ENCODE data around the gene SMG5.

The SMG5 gene

DNA sequence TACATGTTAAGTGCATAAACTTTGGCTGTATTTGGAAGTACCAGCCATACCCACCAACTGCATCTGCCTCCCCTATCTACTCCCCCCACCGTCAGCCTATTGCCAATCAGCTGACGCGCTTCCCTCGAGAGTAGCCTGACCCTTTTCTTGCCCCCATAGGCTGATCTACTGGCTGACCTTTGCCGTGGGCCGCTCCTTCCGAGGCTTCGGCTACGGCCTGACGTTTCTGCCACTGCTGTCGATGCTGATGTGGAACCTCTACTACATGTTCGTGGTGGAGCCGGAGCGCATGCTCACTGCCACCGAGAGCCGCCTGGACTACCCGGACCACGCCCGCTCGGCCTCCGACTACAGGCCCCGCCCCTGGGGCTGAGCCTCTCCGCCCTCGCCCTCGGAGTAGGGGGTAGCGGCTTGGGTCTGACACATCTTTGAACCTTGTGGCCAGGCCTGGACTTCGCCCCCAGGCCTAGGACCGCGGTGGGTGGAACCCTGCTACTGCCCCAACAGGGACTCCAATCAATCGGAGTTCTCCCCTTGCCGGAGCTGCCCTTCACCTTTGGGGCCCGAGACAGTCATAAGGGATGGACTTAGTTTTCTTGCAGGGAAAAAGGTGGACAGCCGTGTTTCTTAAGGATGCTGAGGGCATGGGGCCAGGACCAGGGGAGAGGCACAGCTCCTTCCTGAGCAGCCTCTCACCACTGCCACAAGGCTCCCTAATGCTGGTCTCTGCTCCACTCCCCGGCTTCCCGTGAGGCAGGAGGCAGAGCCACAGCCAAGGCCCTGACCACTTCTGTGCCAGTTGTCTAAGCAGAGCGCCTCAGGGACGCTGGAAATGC lies 8.8 kb upstream of the SMG5 start:
- H3K27ac Mint-ChIP-seq = peak overlapping the region; percentile 81
- peaks cover 71% of the 10 kb centered on the region for H3K36me3 Mint-ChIP-seq (ENCODE audit: low read depth)
- H3K9me3 Mint-ChIP-seq = no peaks in the 10 kb centered on the region
- intact Hi-C loops (cut with micrococcal nuclease) = no loop called here
- H3K4me1 Mint-ChIP-seq (ENCODE audit: low read depth) = peaks cover 53% of the 10 kb centered on the region
- peaks cover 1% of the 10 kb centered on the region for H3K27me3 Mint-ChIP-seq
- H3K4me3 Mint-ChIP-seq = peak overlapping the region; percentile 74

DNA sequence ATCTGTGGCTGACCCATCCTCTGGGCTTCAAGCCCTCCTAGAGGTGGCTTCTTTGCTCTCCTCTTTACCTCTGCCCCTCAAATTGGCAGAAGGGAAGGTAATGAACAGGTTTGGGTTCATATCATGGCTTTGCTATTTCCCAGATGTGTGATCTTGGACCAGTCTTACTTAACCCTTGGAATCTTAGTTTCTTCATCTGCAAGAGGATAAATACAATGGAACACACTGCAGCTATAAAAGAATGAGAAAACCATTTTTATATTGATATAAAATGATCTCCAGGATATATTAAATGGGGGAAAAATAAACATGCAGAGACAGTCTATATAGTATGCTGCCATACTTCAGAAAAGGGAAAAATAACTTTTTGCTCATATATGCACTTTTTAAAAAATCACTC lies 7.2 kb upstream of the SMG5 start:
- H3K9me3 Mint-ChIP-seq = no peaks in the 10 kb centered on the region
- H3K27ac Mint-ChIP-seq = no peak overlapping the region
- H3K4me3 Mint-ChIP-seq = no peak overlapping the region
- H3K36me3 Mint-ChIP-seq (ENCODE audit: low read depth) = peaks cover 80% of the 10 kb centered on the region
- intact Hi-C loops (cut with micrococcal nuclease) = loop anchor here (10.0 kb wide), 1 partner anchor 45 kb away; the partner anchor contains the start of genes CCT3 and TSACC
- H3K4me1 Mint-ChIP-seq (ENCODE audit: low read depth) = peaks cover 62% of the 10 kb centered on the region
- H3K27me3 Mint-ChIP-seq = peaks cover under 1% of the 10 kb centered on the region

DNA sequence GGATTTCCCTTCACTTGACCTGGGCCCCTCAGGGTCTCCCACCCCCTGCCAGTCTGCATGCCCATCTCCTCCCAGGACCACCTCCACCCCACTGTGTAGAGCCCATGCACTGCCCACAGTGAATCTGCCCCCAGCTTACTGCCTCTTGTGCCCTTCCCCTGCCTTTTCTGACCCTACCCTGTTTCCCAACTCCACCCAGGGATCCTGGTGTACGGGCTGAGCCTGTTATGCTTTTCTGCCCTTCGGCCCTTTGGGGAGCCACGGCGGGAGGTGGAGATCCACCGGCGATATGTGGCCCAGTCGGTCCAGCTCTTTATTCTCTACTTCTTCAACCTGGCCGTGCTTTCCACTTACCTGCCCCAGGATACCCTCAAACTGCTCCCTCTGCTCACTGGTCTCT lies 3.4 kb upstream of the SMG5 start:
- Mint-ChIP-seq H3K27me3 (no peaks in the 10 kb centered on the region), H3K27ac (peak overlapping the region; percentile 42), H3K4me1 (ENCODE audit: low read depth) (peaks cover 58% of the 10 kb centered on the region), H3K4me3 (no peak overlapping the region), H3K36me3 (ENCODE audit: low read depth) (peaks cover 58% of the 10 kb centered on the region), H3K9me3 (no peaks in the 10 kb centered on the region)
- intact Hi-C loops (cut with micrococcal nuclease) = loop anchor here (10.0 kb wide), 1 partner anchor 49 kb away; the partner anchor contains the start of genes CCT3 and TSACC

DNA sequence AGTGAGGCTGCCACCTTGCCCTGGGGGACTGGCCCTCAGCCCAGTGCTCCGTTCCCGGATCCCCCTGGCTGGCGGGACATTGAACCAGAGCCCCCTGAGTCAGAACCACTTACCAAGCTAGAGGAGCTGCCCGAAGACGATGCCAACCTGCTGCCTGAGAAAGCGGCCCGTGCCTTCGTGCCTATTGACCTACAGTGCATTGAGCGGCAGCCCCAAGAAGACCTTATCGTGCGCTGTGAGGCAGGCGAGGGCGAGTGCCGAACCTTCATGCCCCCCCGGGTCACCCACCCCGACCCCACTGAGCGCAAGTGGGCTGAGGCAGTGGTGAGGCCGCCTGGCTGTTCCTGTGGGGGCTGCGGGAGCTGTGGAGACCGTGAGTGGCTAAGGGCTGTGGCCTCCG lies 2.8 kb upstream of the SMG5 start:
- peaks cover 60% of the 10 kb centered on the region for H3K4me1 Mint-ChIP-seq (ENCODE audit: low read depth)
- H3K9me3 Mint-ChIP-seq = no peaks in the 10 kb centered on the region
- no peak overlapping the region for H3K4me3 Mint-ChIP-seq
- no peaks in the 10 kb centered on the region for H3K27me3 Mint-ChIP-seq
- peak overlapping the region; percentile 42 for H3K27ac Mint-ChIP-seq
- intact Hi-C loops (cut with micrococcal nuclease) = loop anchor here (10.0 kb wide), 1 partner anchor 49 kb away; the partner anchor contains the start of genes CCT3 and TSACC
- peaks cover 60% of the 10 kb centered on the region for H3K36me3 Mint-ChIP-seq (ENCODE audit: low read depth)

DNA sequence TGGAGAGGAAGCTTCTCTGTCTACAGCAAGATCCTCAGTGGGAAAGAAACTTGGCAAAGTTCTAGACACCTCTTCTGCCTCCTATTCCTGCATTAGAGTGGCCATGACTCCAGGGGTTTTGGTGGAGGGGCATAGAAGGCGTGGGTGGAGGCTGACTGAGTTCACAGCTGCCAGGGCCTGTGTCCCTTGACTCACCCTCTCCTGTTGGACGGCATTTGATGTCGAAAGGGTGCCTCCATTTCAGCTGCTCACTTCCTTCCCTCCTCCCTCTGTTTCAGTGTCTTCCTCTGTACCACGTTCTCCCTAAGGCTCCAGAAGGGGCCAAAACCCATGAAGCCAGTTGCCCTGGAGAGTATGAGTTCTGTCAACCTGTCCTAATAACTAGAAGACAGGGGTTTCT lies 2.1 kb upstream of the SMG5 start:
- no peaks in the 10 kb centered on the region for H3K9me3 Mint-ChIP-seq
- H3K36me3 Mint-ChIP-seq (ENCODE audit: low read depth) = peaks cover 67% of the 10 kb centered on the region
- peak overlapping the region; percentile 10 for H3K27ac Mint-ChIP-seq
- no peak overlapping the region for H3K4me3 Mint-ChIP-seq
- H3K4me1 Mint-ChIP-seq (ENCODE audit: low read depth) = peaks cover 62% of the 10 kb centered on the region
- H3K27me3 Mint-ChIP-seq = no peaks in the 10 kb centered on the region
- intact Hi-C loops (cut with micrococcal nuclease) = loop anchor here (10.0 kb wide), 1 partner anchor 50 kb away; the partner anchor contains the start of genes CCT3 and TSACC

DNA sequence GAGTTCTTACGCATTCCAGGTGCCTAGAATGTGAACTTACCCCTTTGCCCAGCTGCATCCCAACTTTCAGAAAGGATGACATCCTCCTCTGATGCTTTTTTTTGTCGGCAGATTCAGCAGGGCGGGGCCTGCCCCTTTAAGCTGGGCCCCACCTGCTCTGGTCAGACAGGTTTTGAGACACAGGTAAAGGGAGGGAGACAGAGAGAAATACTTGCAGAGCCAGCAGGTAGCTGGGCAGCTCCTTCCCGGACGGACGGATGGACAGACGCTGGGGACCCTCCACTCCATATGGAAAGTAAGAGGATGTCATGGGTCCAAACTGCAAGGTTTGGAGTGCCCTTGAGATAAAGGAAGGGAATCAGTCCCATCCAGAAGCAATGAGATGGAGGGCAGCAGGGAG lies 1.5 kb upstream of the SMG5 start, which contains the start of gene TMEM79:
Gene TMEM79, plus strand, starts transcription at position 214 of the 400 bp plus-strand sequence. CDS start 902 bp downstream, outside the sequence.
- Mint-ChIP-seq H3K4me3 (peak within 1 kb of the TSS; percentile 93), H3K27ac (peak within 1 kb of the TSS; percentile 93), H3K27me3 (no peaks in the 10 kb centered on the region), H3K36me3 (ENCODE audit: low read depth) (peaks cover 64% of the 10 kb centered on the region), H3K9me3 (no peaks in the 10 kb centered on the region), H3K4me1 (ENCODE audit: low read depth) (peaks cover 62% of the 10 kb centered on the region)
- intact Hi-C loops (cut with micrococcal nuclease) = loop anchor here (10.0 kb wide), 1 partner anchor 51 kb away; the partner anchor contains the start of genes CCT3 and TSACC

DNA sequence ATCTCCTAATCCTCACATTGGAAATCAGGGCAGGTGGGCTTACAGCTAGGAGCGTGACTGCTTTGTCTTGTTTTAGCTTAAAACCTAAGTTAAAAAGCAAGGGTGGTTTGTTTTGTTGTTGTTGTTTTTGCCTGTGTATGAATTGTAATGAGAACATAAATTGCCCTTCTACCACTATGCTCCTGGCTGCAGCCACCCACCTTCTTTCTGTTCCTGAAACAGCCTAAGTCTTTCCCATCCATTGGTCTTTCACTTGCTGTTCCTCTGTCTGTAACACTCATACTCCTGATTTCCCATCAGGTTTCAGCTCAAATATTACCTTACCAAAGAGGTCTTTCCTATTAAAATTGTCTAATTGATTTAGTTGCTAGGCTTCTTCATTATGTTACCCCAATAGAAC lies 896 bp upstream of the SMG5 start:
- Mint-ChIP-seq H3K27me3 (no peaks in the 10 kb centered on the region), H3K4me3 (peak overlapping the region; percentile 93), H3K36me3 (ENCODE audit: low read depth) (peaks cover 64% of the 10 kb centered on the region), H3K4me1 (ENCODE audit: low read depth) (peaks cover 67% of the 10 kb centered on the region), H3K9me3 (no peaks in the 10 kb centered on the region), H3K27ac (peak overlapping the region; percentile 93)
- intact Hi-C loops (cut with micrococcal nuclease) = loop anchor here (10.0 kb wide), 1 partner anchor 51 kb away; the partner anchor contains the start of genes CCT3 and TSACC

DNA sequence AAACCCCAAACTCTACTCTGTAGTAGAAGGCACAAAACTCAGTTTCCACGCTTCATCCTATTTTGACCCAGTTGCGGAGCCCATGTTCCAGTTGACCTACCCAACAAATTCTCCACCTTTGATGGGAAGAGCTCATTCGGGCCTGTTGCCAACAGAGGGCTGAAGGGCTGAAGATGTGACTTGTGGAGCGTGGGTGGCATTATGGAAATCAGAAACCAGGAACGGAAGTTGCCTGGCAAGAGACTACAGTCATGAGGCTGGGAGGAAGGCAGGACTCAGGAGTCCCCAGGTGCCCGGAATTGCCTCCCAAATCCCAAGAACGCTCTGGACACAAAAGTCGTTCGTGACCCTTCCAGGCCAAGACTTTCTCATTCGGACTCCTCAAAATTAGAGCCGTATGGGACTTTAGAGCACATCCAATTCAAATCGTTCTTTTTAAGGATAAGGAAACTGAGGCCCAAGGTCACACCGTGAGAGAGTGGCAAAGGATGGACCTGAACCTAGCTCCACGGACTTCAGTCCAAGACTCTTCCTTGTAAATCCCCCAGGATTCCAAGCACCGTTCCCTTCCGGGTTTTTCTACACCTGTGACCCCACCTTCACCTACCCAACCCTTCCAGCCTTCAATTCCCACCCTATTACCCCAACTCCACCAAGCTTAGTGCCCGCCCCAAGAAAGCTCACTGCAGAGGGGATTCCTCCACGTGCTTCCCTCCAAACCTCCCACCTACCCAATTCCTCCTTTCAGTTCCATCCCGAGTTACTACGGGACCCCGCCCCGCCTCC lies 739 bp downstream of the SMG5 start:
- no peaks in the 10 kb centered on the region for H3K27me3 Mint-ChIP-seq
- intact Hi-C loops (cut with micrococcal nuclease) = loop anchor here (10.0 kb wide), 1 partner anchor 53 kb away; the partner anchor contains the start of genes CCT3 and TSACC
- H3K4me3 Mint-ChIP-seq = peak overlapping the region; percentile 93
- H3K36me3 Mint-ChIP-seq (ENCODE audit: low read depth) = peaks cover 68% of the 10 kb centered on the region
- peaks cover 83% of the 10 kb centered on the region for H3K4me1 Mint-ChIP-seq (ENCODE audit: low read depth)
- H3K27ac Mint-ChIP-seq = peak overlapping the region; percentile 93
- no peaks in the 10 kb centered on the region for H3K9me3 Mint-ChIP-seq

DNA sequence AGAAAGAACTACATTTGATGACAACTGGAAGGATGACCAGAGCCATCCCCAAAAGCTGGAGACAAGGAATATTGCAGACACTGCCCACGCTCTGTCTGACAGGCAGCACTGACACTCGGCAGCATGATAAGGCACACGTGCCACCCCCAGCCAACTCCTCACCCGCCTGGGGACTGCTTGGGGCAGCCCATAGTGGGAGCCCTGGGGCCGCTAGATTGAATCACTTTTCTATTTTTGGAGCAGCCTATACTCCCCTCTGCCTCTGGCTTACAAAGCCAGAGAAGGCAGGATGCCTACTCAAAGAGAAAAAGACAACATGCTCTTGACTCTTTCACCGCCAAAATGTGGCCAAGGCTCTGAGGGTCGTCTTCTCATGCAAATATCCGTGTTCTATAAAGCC lies 1.3 kb downstream of the SMG5 start:
- peaks cover 68% of the 10 kb centered on the region for H3K36me3 Mint-ChIP-seq (ENCODE audit: low read depth)
- peak overlapping the region; percentile 93 for H3K4me3 Mint-ChIP-seq
- peak overlapping the region; percentile 93 for H3K27ac Mint-ChIP-seq
- H3K9me3 Mint-ChIP-seq = no peaks in the 10 kb centered on the region
- H3K27me3 Mint-ChIP-seq = no peaks in the 10 kb centered on the region
- H3K4me1 Mint-ChIP-seq (ENCODE audit: low read depth) = peaks cover 86% of the 10 kb centered on the region
- intact Hi-C loops (cut with micrococcal nuclease) = loop anchor here (10.0 kb wide), 1 partner anchor 54 kb away; the partner anchor contains the start of genes CCT3 and TSACC

DNA sequence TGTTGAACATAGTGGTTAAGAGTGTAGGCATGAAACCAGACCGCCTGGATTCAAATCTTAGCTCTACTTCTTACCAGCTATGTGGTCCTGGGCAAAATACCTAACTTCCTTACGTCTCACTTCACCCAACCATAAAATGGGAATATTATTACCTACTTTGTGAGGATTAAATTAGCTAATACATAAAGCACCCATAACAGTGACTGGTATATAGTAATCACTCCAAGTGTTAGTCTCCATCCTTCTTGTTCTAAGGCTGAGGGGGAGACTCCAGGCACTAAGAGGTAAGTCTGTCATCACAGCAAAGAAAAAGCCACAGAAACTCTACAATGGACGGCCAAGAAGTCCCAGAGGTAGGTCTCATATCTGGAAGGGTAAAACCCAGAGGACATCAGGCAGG lies 2.8 kb downstream of the SMG5 start:
- H3K27me3 Mint-ChIP-seq = no peaks in the 10 kb centered on the region
- no peak overlapping the region for H3K27ac Mint-ChIP-seq
- intact Hi-C loops (cut with micrococcal nuclease) = loop anchor here (10.0 kb wide), 1 partner anchor 55 kb away; the partner anchor contains the start of genes CCT3 and TSACC
- no peaks in the 10 kb centered on the region for H3K9me3 Mint-ChIP-seq
- peaks cover 71% of the 10 kb centered on the region for H3K4me1 Mint-ChIP-seq (ENCODE audit: low read depth)
- peaks cover 68% of the 10 kb centered on the region for H3K36me3 Mint-ChIP-seq (ENCODE audit: low read depth)
- no peak overlapping the region for H3K4me3 Mint-ChIP-seq

DNA sequence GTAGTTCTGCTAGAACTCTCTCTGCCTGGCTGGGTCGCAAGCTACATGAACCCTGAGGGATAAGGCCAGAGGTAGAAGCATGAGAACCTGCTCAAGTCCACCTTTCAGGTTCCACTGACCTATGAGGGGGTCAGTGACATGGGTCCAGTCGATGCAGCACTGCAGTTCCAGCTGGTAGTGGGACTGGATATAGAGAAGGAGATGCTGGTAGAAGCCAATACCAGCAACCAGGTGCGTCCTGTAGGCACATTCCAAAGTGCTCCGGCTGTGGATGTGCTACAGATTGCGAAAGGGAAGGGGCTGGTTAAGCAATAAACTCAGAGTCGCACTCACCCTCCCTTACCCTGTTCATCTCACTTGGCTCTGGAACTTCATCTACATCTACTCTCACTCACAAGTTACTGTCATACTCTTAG lies 5.7 kb downstream of the SMG5 start:
- H3K36me3 Mint-ChIP-seq (ENCODE audit: low read depth) = peaks cover 83% of the 10 kb centered on the region
- H3K27ac Mint-ChIP-seq = peak overlapping the region; percentile 28
- intact Hi-C loops (cut with micrococcal nuclease) = no loop called here

DNA sequence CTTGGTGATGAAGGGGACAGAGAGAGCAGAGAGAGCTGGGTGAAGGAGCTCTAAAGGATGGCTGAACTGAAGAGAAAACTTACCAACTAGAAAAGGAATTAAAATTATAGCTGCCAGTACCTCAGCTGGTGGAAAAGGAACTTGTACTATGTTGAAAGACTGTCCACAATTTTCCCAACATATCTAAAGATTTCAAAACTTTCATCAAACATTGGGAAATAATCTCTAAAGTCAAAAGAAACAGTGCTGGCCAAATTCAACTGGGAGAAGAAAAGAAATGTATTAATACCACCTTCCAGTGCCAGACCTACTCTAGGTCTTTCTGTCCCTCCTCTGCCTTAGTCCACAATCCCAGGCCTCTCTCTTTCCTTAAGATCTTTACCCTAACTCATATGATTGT lies 6.1 kb downstream of the SMG5 start:
- intact Hi-C loops (cut with micrococcal nuclease) = no loop called here
- Mint-ChIP-seq H3K9me3 (no peaks in the 10 kb centered on the region), H3K4me1 (ENCODE audit: low read depth) (peaks cover 43% of the 10 kb centered on the region), H3K4me3 (no peak overlapping the region), H3K27ac (no peak overlapping the region), H3K36me3 (ENCODE audit: low read depth) (peaks cover 86% of the 10 kb centered on the region), H3K27me3 (no peaks in the 10 kb centered on the region)

More for the DNA sequence above, 5.7 kb downstream of the SMG5 start:
- Mint-ChIP-seq H3K4me1 (ENCODE audit: low read depth) (peaks cover 48% of the 10 kb centered on the region), H3K4me3 (no peak overlapping the region), H3K9me3 (no peaks in the 10 kb centered on the region), H3K27me3 (no peaks in the 10 kb centered on the region)

DNA sequence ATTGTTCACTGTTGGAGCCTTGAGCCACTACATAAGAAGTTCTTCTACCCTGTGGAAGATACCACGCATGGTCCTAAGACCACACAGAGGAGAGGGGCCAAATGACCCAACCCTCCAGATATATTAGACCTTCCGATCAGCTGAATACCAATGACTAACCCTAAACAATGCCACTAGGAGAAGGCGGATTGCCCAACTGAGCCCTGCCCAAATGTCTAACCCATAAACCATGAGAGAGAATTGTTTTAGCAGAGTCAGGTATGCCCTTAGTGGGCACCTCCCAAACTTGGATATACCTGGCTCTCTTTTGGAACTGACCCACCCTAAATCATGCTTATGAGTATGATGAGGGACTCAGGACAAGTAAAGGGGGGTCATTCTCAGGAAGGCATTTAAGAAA lies 12.3 kb downstream of the SMG5 start:
- H3K27ac Mint-ChIP-seq = no peak overlapping the region
- intact Hi-C loops (cut with micrococcal nuclease) = no loop called here
- no peaks in the 10 kb centered on the region for H3K9me3 Mint-ChIP-seq
- no peaks in the 10 kb centered on the region for H3K4me1 Mint-ChIP-seq (ENCODE audit: low read depth)
- peaks cover 100% of the 10 kb centered on the region for H3K36me3 Mint-ChIP-seq (ENCODE audit: low read depth)
- no peak overlapping the region for H3K4me3 Mint-ChIP-seq
- H3K27me3 Mint-ChIP-seq = no peaks in the 10 kb centered on the region

All from dendritic cell treated with granulocyte-macrophage colony-stimulating factor and Interleukin-4, amounts not matched to agents 40 ng/mL and 50 ng/mL, for 4 days (primary cell).